HFF-Myc (cell line): Measurements from ENCODE around the gene MMP20.

Experiments used
- DNase-seq: peaks from one replicate; pipeline ENCODE4 v3.0.0-alpha.2; 2011; ENCODE audit warnings: low read depth; ENCODE audit errors: extremely low read depth
- H3K4me3 ChIP-seq: replicated peaks from 2 replicates; pipeline ENCODE4 v1.5.1; 2011; ENCODE audit warnings: low read depth, mild to moderate bottlenecking, control low read depth, low read length
- CTCF ChIP-seq: IDR thresholded peaks from 2 replicates; pipeline ENCODE4 v1.5.1; 2012; ENCODE audit warnings: mild to moderate bottlenecking, low read depth, low read length, control low read depth; ENCODE audit errors: missing control alignments

The MMP20 gene

DNA sequence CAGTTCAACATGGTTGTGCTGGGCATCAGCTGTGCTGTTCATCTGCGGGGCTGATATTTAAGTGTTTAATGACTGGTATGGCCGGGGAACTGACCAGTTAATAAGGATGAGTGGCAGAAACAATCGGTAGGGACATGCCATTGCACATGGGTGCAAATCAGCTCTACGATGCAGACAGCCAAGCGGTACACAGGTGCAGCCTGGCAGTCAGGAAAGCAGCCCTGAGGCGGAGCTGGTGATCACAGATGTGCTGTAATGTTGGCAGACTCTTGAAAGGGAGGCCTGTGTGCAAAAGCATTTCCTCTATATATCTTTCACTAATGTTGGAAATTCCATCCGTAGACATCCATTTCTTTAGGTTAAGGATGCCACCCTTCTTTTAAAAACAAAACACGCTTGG is 1.1 kb downstream of the MMP20 start:
- TF ChIP-seq CTCF, result no peak
- DNase-seq, result no peak
- H3K4me3 ChIP-seq, result no peak overlapping the region

GRCh38 chr11:102623128-102623527 is 2.0 kb downstream of the MMP20 start:
- TF ChIP-seq CTCF, result no peak
- H3K4me3 ChIP-seq, result no peak overlapping the region
- no peak for DNase-seq

GRCh38 chr11:102622258-102622657 is 2.9 kb downstream of the MMP20 start:
- TF ChIP-seq CTCF, result no peak

GRCh38 chr11:102620818-102621561 is 4.1 kb downstream of the MMP20 start:
- no peak for TF ChIP-seq CTCF
- no peak overlapping the region for H3K4me3 ChIP-seq
- DNase-seq, result no peak

More at GRCh38 chr11:102622258-102622657, 2.9 kb downstream of the MMP20 start:
- H3K4me3 ChIP-seq, result no peak overlapping the region
- DNase-seq, result no peak

- no peak overlapping the region for H3K4me3 ChIP-seq
- TF ChIP-seq CTCF, result no peak
- DNase-seq, result no peak
Measured at GRCh38 chr11:102620179-102620578, 5.0 kb downstream of the MMP20 start.

DNA sequence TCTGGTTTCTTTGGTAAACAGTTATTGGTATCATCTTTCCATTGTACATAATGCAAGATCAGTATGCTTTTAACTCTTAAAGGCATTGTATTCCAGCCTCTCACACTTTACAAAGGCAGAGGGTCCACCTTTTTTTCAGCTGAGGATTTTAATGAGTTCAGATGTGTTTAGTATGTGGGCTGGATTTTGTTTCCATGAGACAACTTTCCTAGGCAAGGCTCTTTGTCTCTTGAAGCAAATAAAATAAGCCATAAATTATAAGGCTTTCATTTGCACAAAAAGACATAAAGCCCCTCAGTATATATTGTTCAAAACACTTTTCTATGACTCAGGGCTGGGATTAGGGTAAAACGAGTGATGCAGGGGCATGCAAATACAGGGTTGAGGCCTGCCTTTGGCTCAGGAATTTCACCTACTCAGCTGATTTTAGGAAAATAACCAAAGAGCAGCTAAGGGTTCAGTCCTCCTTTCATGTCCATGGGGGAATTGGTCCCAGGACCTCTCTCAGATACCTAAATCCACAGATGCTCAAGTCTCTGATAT is 7.6 kb downstream of the MMP20 start:
- no peak for TF ChIP-seq CTCF
- no peak for DNase-seq
- H3K4me3 ChIP-seq, result no peak overlapping the region

GRCh38 chr11:102615894-102616432 is 9.2 kb downstream of the MMP20 start:
- TF ChIP-seq CTCF, result no peak
- no peak for DNase-seq
- H3K4me3 ChIP-seq, result no peak overlapping the region
